ENCODE measurements around the gene SAMSN1.
"Not testable (repeated sequence)": the region's sequence is repeated elsewhere in the genome, so short reads cannot be mapped to it uniquely, and the experiment has no call there.

SAMSN1 gene

DNA sequence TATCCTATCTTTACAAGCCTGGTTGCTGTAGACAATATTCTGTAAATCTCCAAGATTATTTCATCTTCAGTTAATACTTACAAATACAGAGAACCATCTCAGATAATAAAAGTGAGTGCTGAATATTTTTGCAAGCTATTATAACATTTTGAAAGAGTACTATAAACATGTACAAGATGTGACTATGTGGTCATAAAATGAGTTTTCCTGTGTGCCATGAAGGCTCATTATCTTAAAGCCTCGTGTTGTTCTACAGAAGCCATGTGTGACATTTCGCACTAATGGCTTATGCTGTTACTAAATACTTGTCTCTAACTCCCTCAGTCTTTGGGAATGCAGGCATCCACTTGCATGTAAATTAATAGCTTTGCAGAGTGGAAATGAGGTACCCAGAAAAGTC is 48.3 kb downstream of the SAMSN1 start:
- DNase-seq (ENCODE audit: extremely low read depth, insufficient read length), result no peak
- Histone ChIP-seq H3K27me3 (replicated peaks; ENCODE audit: control insufficient read depth, insufficient read depth, low read length) (no peaks in the 10 kb centered on the region), H3K4me3 (replicated peaks; ENCODE audit: low read depth, low read length) (no peak overlapping the region), H3K36me3 (ENCODE audit: control insufficient read depth, insufficient read depth, low read length) (peaks cover 9% of the 10 kb centered on the region)
- TF ChIP-seq, protein P1, sequence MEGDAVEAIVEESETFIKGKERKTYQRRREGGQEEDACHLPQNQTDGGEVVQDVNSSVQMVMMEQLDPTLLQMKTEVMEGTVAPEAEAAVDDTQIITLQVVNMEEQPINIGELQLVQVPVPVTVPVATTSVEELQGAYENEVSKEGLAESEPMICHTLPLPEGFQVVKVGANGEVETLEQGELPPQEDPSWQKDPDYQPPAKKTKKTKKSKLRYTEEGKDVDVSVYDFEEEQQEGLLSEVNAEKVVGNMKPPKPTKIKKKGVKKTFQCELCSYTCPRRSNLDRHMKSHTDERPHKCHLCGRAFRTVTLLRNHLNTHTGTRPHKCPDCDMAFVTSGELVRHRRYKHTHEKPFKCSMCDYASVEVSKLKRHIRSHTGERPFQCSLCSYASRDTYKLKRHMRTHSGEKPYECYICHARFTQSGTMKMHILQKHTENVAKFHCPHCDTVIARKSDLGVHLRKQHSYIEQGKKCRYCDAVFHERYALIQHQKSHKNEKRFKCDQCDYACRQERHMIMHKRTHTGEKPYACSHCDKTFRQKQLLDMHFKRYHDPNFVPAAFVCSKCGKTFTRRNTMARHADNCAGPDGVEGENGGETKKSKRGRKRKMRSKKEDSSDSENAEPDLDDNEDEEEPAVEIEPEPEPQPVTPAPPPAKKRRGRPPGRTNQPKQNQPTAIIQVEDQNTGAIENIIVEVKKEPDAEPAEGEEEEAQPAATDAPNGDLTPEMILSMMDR (IDR thresholded peaks at IDR 0.05; ENCODE audit: insufficient read depth, low read length, poor library complexity, severe bottlenecking), result no peak

DNA sequence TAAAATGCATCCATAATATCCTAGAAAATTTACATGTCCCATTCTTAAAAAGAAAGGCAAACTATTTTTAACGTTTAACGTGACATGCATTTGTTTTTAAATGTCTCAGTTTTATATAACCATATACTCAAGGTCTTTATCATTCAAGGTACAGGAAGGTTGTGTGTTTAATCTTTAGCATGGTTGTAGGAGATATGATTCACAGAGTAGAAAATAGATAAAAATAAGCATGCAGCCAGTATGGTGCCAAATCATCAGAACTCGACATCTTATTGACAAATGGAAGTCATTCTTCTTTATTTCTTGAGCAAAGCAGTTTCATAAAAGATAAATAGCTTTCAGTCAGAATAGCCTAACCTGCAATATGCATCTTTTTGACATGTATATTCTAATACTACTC is 51.0 kb downstream of the SAMSN1 start:
- no peaks in the 10 kb centered on the region for H3K27me3 ChIP-seq (replicated peaks; ENCODE audit: control insufficient read depth, insufficient read depth, low read length)
- TF ChIP-seq, protein P1 (IDR thresholded peaks at IDR 0.05; ENCODE audit: insufficient read depth, low read length, poor library complexity, severe bottlenecking), result no peak
- DNase-seq (ENCODE audit: extremely low read depth, insufficient read length), result no peak
- peaks cover 9% of the 10 kb centered on the region for H3K36me3 ChIP-seq (ENCODE audit: control insufficient read depth, insufficient read depth, low read length)
- H3K4me3 ChIP-seq (replicated peaks; ENCODE audit: low read depth, low read length), result no peak overlapping the region

DNA sequence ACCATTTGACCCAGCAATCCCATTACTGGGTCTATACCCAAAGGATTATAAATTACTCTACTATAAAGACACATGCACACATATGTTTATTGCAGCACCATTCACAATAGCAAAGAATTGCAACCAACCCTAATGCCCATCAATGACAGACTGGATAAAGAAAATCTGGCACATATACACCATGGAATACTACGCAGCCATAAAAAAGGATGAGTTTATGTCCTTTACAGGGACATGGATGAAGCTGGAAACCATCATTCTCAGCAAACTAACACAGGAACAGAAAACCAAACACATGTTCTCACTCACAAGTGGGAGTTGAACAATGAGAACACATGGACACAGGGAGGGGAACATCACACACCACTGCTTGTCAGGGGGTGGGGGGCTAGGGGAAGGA is 51.9 kb downstream of the SAMSN1 start:
- DNase-seq (ENCODE audit: extremely low read depth, insufficient read length); H3K4me3 ChIP-seq (replicated peaks; ENCODE audit: low read depth, low read length); H3K27me3 ChIP-seq (replicated peaks; ENCODE audit: control insufficient read depth, insufficient read depth, low read length); H3K36me3 ChIP-seq (ENCODE audit: control insufficient read depth, insufficient read depth, low read length): not testable (repeated sequence)

DNA sequence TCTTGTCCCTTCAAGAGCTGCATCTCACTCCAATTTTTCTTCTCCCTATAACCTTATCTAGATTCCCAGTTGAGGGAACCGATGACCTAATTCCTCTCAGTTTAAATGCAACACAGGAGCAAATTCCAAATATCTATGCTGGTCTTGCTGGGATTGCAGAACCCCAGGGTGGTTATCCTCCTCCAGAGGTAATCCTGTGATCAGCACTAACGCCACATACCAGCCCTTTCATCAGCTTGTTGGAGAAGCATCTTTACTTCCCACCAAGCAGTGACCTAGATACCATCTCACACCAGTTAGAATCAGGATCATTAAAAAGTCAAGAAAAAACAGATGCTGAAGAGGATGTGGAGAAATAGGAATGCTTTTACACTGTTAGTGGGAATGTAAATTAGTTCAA is 52.4 kb downstream of the SAMSN1 start:
- H3K27me3 ChIP-seq (replicated peaks; ENCODE audit: control insufficient read depth, insufficient read depth, low read length), result no peaks in the 10 kb centered on the region
- H3K4me3 ChIP-seq (replicated peaks; ENCODE audit: low read depth, low read length), result no peak overlapping the region
- no peak for DNase-seq (ENCODE audit: extremely low read depth, insufficient read length)
- TF ChIP-seq, protein P1 (IDR thresholded peaks at IDR 0.05; ENCODE audit: insufficient read depth, low read length, poor library complexity, severe bottlenecking), result no peak
- H3K36me3 ChIP-seq (ENCODE audit: control insufficient read depth, insufficient read depth, low read length), result peaks cover 9% of the 10 kb centered on the region

DNA sequence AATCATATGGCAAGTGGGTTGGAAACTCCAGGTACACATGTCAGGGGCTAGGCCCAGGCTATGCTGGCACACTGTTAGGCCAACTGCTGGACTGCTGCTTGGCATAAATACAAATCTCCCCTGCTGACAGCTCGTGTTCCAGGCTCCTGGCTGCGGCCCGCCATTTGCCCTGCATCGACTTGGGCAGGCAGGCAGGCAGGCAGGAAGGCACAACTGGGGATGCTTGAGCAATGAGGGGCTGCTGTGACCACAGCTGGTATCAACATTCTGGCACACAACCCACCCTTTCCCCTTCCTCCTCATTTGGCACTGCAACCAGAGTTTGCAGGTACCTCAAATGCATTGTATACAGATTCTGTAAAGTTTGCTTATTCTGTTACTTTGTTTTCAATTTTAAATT is 53.2 kb downstream of the SAMSN1 start:
- no peak for DNase-seq (ENCODE audit: extremely low read depth, insufficient read length)
- H3K4me3 ChIP-seq (replicated peaks; ENCODE audit: low read depth, low read length), result no peak overlapping the region
- TF ChIP-seq, protein P1 (IDR thresholded peaks at IDR 0.05; ENCODE audit: insufficient read depth, low read length, poor library complexity, severe bottlenecking), result no peak
- no peaks in the 10 kb centered on the region for H3K27me3 ChIP-seq (replicated peaks; ENCODE audit: control insufficient read depth, insufficient read depth, low read length)
- peaks cover 9% of the 10 kb centered on the region for H3K36me3 ChIP-seq (ENCODE audit: control insufficient read depth, insufficient read depth, low read length)

DNA sequence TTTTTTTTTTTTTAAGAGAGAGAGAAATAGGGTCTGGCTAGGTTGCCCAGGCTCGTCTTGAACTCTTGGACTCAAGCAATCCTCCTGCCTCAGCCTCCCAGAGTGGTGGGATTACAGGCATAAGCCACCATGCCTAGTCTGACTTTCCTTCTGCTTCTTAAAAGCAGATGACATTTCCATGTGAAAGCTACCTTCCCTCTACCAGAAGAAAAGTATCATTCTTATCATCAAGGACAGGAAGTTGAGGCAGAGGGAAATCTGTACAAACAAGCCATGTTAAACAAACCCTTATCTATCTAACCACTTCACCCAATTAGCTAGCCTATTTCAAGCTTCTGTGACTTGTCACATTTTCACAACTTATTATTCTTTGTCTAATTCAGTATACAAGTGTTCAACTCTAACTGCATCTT is 54.8 kb downstream of the SAMSN1 start:
- peaks cover 4% of the 10 kb centered on the region for H3K36me3 ChIP-seq (ENCODE audit: control insufficient read depth, insufficient read depth, low read length)

More for the DNA sequence above, 54.8 kb downstream of the SAMSN1 start:
- TF ChIP-seq, protein P1 (IDR thresholded peaks at IDR 0.05; ENCODE audit: insufficient read depth, low read length, poor library complexity, severe bottlenecking), result no peak
- DNase-seq (ENCODE audit: extremely low read depth, insufficient read length), result no peak
- Histone ChIP-seq H3K4me3 (replicated peaks; ENCODE audit: low read depth, low read length) (no peak overlapping the region), H3K27me3 (replicated peaks; ENCODE audit: control insufficient read depth, insufficient read depth, low read length) (no peaks in the 10 kb centered on the region)

Measured in GM06990 (cell line).